Suprapubic skin (tissue), 4 donors: ENCODE data around the gene VAMP5. TPM values are rescaled to one million over a fixed set of nuclear protein-coding genes. Genes with fewer than 3 reads are reported as not detected.

Source experiments
- DNase-seq, 2 donors: peaks; one replicate each; pipeline ENCODE4 v3.0.0-alpha.2; 2019; ENCODE audit warnings: low spot score in 2 of 2
- H3K27ac ChIP-seq: fragments of 200-600 bp; sonication (generic); one replicate; pipeline ENCODE4 v1.5.1; 2019
- H3K27me3 ChIP-seq: fragments of 200-600 bp; sonication (generic); one replicate; pipeline ENCODE4 v1.5.1; 2019
- H3K36me3 ChIP-seq: fragments of 200-600 bp; sonication (generic); one replicate; pipeline ENCODE4 v1.5.1; 2019
- H3K4me1 ChIP-seq: fragments of 200-600 bp; sonication (generic); one replicate; pipeline ENCODE4 v1.5.1; 2019
- H3K4me3 ChIP-seq: fragments of 200-600 bp; sonication (generic); one replicate; pipeline ENCODE4 v1.5.1; 2019; ENCODE audit warnings: mild to moderate bottlenecking
- H3K9me3 ChIP-seq: fragments of 200-600 bp; sonication (generic); one replicate; pipeline ENCODE4 v1.5.1; 2019
- EP300 ChIP-seq: sonication (generic); formaldehyde crosslinking; IDR thresholded peaks from one replicate; pipeline ENCODE4 v1.6.1; 2017; ENCODE audit warnings: antibody characterized with exemption
- POLR2A ChIP-seq, 2 donors: fragments of 450-650 bp; IDR thresholded peaks; one replicate each; pipeline ENCODE4 v1.6.1; 2017; ENCODE audit warnings: antibody characterized with exemption in 2 of 2, mild to moderate bottlenecking in 2 of 2, moderate library complexity in 2 of 2
- POLR2AphosphoS5 ChIP-seq, 3 donors: sonication (generic); formaldehyde crosslinking; IDR thresholded peaks; one replicate each; pipeline ENCODE4 v1.6.1; 2017; ENCODE audit warnings: antibody characterized with exemption in 3 of 3
- WGBS: methylation state at CpG from one replicate; pipeline ENCODE4 v1.1.5; 2018; 5-methylcytosine and 5-hydroxymethylcytosine counted together
- total RNA-seq, 4 donors: library from RNA; depleted of rRNA; stranded (reverse); fragments of >200 nt; gene quantifications; one replicate each; pipeline ENCODE4 v1.1.0, GENCODE V29; 2016
- TF ChIP-seq, protein P1 (sequence below), 2 donors: fragments of 200-600 bp in 1 of 2; fragments of 450-650 bp in 1 of 2; sonication (generic) in 1 of 2; IDR thresholded peaks; one replicate each; pipeline ENCODE4 v1.5.1; 2016 to 2019; ENCODE audit warnings: antibody characterized with exemption in 2 of 2, mild to moderate bottlenecking in 1 of 2, moderate library complexity in 1 of 2

VAMP5 gene
- total RNA-seq, 4 donors from 2014 or later: 7.9 to 24.1 (median 14.0) TPM

GRCh38 chr2:85583667-85584353 lies 421 bp upstream of the VAMP5 start:
- peaks cover 65% of the 10 kb centered on the region for H3K4me1 ChIP-seq
- H3K4me3 ChIP-seq: peak overlapping the region; percentile 64
- whole genome bisulfite sequencing: 40% methylated on average over 15 of the region's 16 CpGs
- DNase-seq: no peak
- TF ChIP-seq POLR2AphosphoS5 (IDR thresholded peaks at IDR 0.05) (no peak), POLR2A (IDR thresholded peaks at IDR 0.05) (no peak), EP300 (no peak)
- TF ChIP-seq, protein P1, sequence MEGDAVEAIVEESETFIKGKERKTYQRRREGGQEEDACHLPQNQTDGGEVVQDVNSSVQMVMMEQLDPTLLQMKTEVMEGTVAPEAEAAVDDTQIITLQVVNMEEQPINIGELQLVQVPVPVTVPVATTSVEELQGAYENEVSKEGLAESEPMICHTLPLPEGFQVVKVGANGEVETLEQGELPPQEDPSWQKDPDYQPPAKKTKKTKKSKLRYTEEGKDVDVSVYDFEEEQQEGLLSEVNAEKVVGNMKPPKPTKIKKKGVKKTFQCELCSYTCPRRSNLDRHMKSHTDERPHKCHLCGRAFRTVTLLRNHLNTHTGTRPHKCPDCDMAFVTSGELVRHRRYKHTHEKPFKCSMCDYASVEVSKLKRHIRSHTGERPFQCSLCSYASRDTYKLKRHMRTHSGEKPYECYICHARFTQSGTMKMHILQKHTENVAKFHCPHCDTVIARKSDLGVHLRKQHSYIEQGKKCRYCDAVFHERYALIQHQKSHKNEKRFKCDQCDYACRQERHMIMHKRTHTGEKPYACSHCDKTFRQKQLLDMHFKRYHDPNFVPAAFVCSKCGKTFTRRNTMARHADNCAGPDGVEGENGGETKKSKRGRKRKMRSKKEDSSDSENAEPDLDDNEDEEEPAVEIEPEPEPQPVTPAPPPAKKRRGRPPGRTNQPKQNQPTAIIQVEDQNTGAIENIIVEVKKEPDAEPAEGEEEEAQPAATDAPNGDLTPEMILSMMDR (IDR thresholded peaks at IDR 0.05): no peak
- H3K9me3 ChIP-seq: no peaks in the 10 kb centered on the region
- no peaks in the 10 kb centered on the region for H3K27me3 ChIP-seq
- no peaks in the 10 kb centered on the region for H3K36me3 ChIP-seq
- H3K27ac ChIP-seq: peak overlapping the region; percentile 91

GRCh38 chr2:85584857-85585780 lies 888 bp downstream of the VAMP5 start:
- Histone ChIP-seq H3K4me1 (peaks cover 65% of the 10 kb centered on the region), H3K9me3 (no peaks in the 10 kb centered on the region), H3K27ac (peak overlapping the region; percentile 91), H3K27me3 (no peaks in the 10 kb centered on the region), H3K36me3 (no peaks in the 10 kb centered on the region), H3K4me3 (peak overlapping the region; percentile 64)
- TF ChIP-seq POLR2AphosphoS5 (IDR thresholded peaks at IDR 0.05) (peak in 2 of 3 donors; percentile 10 to 56), POLR2A (IDR thresholded peaks at IDR 0.05) (no peak), EP300 (no peak)
- TF ChIP-seq, protein P1 (IDR thresholded peaks at IDR 0.05): no peak
- DNase-seq: no peak
- WGBS: 29% methylated on average over 9 of the region's 9 CpGs

DNA sequence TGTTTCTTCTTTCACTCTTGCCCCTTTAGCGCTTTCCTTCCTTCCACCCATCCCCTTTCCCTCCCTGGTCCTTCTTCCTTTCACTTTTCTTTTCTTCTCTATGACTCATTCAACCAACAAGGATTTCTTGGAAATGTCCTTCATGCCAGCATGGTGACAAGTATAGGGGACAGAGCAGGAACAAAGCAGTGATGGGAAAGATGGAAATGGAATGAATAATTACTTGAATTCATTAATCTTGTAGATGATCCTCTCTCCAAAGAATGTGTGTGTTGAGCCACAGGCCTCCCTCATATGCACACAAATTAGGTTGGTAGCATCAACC lies 1.5 kb downstream of the VAMP5 start:
- no peak for DNase-seq
- TF ChIP-seq, protein P1 (IDR thresholded peaks at IDR 0.05): no peak
- TF ChIP-seq POLR2A (IDR thresholded peaks at IDR 0.05) (no peak), POLR2AphosphoS5 (IDR thresholded peaks at IDR 0.05) (no peak), EP300 (no peak)
- H3K4me3 ChIP-seq: peak overlapping the region; percentile 64
- peak overlapping the region; percentile 91 for H3K27ac ChIP-seq
- no peaks in the 10 kb centered on the region for H3K27me3 ChIP-seq
- H3K4me1 ChIP-seq: peaks cover 68% of the 10 kb centered on the region
- no peaks in the 10 kb centered on the region for H3K9me3 ChIP-seq
- no peaks in the 10 kb centered on the region for H3K36me3 ChIP-seq
- WGBS: 48% methylated on average over 1 of the region's 1 CpG

- no peak for DNase-seq
- TF ChIP-seq, protein P1 (IDR thresholded peaks at IDR 0.05): no peak
- H3K27ac ChIP-seq: peak overlapping the region; percentile 84
- WGBS: 84% methylated on average over 4 of the region's 4 CpGs
- no peaks in the 10 kb centered on the region for H3K27me3 ChIP-seq
- no peaks in the 10 kb centered on the region for H3K36me3 ChIP-seq
- H3K4me1 ChIP-seq: peaks cover 84% of the 10 kb centered on the region
- no peak overlapping the region for H3K4me3 ChIP-seq
- no peaks in the 10 kb centered on the region for H3K9me3 ChIP-seq
Observed at GRCh38 chr2:85588236-85588635, 4.0 kb downstream of the VAMP5 start.

DNA sequence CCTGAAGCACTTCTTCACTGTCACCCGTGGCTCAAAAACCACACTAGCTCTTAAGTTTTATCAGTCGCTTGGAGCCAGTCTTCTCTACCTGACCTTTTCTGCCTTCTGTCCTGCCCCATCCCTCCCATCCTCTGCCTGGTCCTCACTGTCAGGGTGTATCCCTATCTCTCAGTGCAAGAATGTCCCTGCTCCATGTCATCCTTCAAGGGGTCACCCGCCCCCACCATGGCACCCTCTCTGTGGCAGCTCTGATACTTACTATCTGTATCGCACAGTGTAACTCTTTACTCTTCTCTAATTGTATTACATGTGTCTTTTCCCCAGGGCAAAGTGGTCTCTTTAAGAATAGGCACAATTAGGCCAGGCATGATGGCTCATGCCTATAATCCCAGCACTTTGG lies 4.4 kb downstream of the VAMP5 start:
- H3K27ac ChIP-seq: peak overlapping the region; percentile 84
- H3K4me1 ChIP-seq: peaks cover 83% of the 10 kb centered on the region
- no peaks in the 10 kb centered on the region for H3K9me3 ChIP-seq
- WGBS: 79% methylated on average over 4 of the region's 4 CpGs
- no peaks in the 10 kb centered on the region for H3K36me3 ChIP-seq
- no peaks in the 10 kb centered on the region for H3K27me3 ChIP-seq
- H3K4me3 ChIP-seq: no peak overlapping the region
- TF ChIP-seq POLR2A (IDR thresholded peaks at IDR 0.05): no peak
- no peak for TF ChIP-seq POLR2AphosphoS5 (IDR thresholded peaks at IDR 0.05)
- TF ChIP-seq, protein P1 (IDR thresholded peaks at IDR 0.05): no peak
- TF ChIP-seq EP300: no peak
- no peak for DNase-seq
